Gastrocnemius medialis (tissue), 4 donors: ENCODE measurements around the gene CFAP47. TPM values are rescaled to one million over a fixed set of nuclear protein-coding genes. Genes with fewer than 3 reads are reported as not detected.
"Not testable (repeated sequence)": the region's sequence is repeated elsewhere in the genome, so short reads cannot be mapped to it uniquely, and the experiment has no call there.

Source experiments
- ATAC-seq, 2 donors: fragments of 150-250 bp; one replicate each; pipeline ENCODE4 v1.9.1; 2016
- DNase-seq, 2 donors: peaks; one replicate each; pipeline ENCODE4 v3.0.0-alpha.2; 2019
- H3K27ac ChIP-seq, 4 donors: fragments of 200-600 bp; sonication (generic); 1 replicate in 1 of 4; 2 replicates in 3 of 4; pipeline ENCODE4 v1.5.1; 2016 to 2018; ENCODE audit warnings: mild to moderate bottlenecking in 2 of 4, moderate library complexity in 1 of 4
- H3K27me3 ChIP-seq, 3 donors: fragments of 200-600 bp; sonication (generic) in 2 of 3; 1 replicate in 1 of 3; 2 replicates in 2 of 3; pipeline versions ENCODE4 v1.5.1 to v1.6.0; 2016 to 2019; ENCODE audit warnings: mild to moderate bottlenecking in 1 of 3, moderate library complexity in 1 of 3
- H3K36me3 ChIP-seq, 2 donors: fragments of 200-600 bp; sonication (generic) in 1 of 2; one replicate each; pipeline ENCODE4 v1.5.1; 2017 to 2018
- H3K4me1 ChIP-seq, 2 donors: fragments of 200-600 bp; sonication (generic) in 1 of 2; one replicate each; pipeline ENCODE4 v1.5.1; 2016 to 2017; ENCODE audit warnings: mild to moderate bottlenecking in 2 of 2
- H3K4me3 ChIP-seq, 4 donors: fragments of 200-600 bp; sonication (generic) in 3 of 4; 1 replicate in 1 of 4; 2 replicates in 3 of 4; pipeline ENCODE4 v1.5.1; 2016 to 2019; ENCODE audit warnings: mild to moderate bottlenecking in 2 of 4
- H3K9me3 ChIP-seq, 3 donors: fragments of 200-600 bp; sonication (generic) in 2 of 3; 1 replicate in 1 of 3; 2 replicates in 2 of 3; pipeline ENCODE4 v1.5.1; 2016 to 2019
- POLR2A ChIP-seq, 2 donors: fragments of 450-650 bp; IDR thresholded peaks; one replicate each; pipeline ENCODE4 v1.6.1; 2017; ENCODE audit warnings: antibody characterized with exemption in 2 of 2, mild to moderate bottlenecking in 2 of 2, moderate library complexity in 2 of 2
- in situ Hi-C, 4 donors: fragments of 200-750 bp; cut with MboI; loops; one replicate each; pipeline versions ENCODE4 v1.15.0 to v1.8.0; 2017; ENCODE audit warnings: low sequenced_read_pairs in 4 of 4
- intact Hi-C: fragments of 100-400 bp; cut with DNase I; formaldehyde crosslinking; loops from one replicate; pipeline ENCODE4 v1.15.1; 2023; ENCODE audit warnings: low total_unique reads
- total RNA-seq, 4 donors: library from RNA; depleted of rRNA; stranded (reverse); fragments of >200 nt; gene quantifications; one replicate each; pipeline versions ENCODE4 v1.1.0 to v1.2.3, GENCODE V29; 2016
- TF ChIP-seq, protein P1 (sequence below), 5 experiments: fragments of 450-650 bp in 3 of 5; fragments of 200-600 bp in 2 of 5; sonication (generic) in 2 of 5; IDR thresholded peaks in 4 of 5; conservative IDR thresholded peaks in 1 of 5; 1 replicate in 4 of 5; 2 replicates in 1 of 5; pipeline ENCODE4 v1.5.1; 2016 to 2019; ENCODE audit warnings: antibody characterized with exemption in 5 of 5, mild to moderate bottlenecking in 3 of 5, moderate library complexity in 3 of 5

CFAP47 gene, protein sequence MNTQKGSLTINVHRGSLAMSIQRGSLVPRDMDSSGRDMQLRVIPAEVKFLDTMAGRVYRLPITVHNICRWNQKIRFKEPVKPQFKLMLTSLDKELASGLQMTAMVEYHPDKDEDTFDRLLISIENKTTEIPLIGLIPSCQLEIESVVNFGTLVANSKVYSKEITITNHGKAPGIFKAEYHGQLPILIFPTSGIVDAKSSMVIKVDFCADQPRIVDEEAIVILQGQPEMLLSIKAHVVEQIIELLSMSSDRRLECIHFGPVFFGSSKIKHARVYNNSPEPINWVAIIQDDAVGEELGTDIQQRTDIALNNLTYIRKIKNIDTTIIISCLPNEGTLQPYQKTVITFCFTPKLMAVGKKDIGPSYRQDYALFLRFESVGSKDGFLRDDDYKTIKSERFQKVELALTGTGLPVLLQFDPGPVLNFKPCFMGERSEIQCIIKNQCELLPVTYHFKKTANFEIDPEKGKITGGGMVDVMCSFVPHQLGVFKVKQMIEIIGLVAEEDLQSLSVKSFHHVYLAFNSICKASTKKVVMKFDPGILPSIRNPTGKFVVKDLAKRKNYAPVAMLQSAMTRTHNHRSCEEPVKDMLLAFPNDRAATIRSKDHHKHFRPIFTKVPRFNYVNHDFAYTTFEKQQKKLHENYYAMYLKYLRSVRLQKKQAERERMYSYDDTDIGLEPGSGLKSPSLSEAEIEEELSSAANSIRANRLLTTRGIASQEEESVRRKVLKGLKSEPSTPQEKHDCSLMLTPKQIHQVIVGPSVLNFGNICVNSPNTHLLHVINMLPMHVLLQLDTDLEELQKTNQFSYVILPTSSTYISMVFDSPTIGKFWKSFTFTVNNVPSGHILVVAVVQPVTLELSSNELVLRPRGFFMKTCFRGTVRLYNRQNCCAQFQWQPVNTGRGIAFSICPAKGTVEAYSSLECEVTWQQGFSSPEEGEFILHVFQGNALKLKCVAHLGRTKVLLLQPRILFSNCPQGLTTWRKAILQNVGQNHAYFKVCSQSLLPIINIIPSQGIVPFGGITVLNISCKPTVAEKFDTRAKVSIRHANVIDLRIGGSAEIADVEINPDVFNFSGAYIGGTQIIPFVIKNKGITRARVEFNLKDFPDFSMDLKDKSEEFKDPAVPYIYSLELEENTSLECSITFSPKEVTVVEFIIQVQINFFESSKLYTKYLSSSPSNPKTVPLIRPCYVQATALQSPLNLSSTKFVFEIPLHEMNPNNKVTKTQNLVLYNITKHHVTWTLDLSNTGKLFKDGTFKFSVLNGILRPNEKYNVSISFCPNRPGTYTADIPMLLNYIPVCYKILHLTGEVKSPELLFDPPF (N-terminal part only)
- not detected for total RNA-seq

DNA sequence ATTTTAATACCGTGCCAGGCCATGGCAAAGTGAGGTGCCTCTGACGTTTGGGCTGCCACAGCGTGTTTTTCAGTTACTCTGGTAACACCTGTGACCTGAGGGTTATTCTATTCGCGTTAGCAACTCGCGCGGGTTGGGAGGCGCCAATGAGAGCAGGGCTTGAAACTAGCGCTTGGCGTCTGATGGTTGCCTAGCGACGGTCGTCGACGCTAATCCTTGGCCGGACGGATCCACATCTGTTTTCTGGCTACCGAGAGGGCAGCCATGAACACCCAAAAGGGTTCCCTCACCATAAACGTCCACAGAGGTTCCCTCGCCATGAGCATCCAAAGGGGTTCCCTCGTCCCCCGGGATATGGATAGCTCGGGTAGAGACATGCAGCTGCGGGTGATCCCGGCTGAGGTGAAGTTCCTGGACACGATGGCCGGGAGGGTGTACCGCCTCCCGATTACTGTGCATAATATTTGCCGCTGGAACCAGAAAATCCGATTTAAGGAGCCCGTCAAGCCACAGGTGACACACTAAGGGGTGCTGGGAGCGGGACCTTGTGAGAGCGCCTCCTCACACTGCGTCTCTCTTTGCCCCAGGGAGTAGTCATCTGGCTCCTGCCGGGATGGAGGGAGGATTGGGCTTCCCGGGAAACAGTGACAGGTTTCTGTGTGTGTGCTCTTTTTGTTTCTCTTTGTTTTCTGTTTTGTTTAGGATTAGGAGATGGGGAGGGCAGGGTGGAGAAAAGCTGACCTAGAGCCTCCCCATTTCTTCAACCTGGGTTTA lies at the start of gene CFAP47:
TSS of gene CFAP47 (plus strand) at position 199 of the 774 bp plus-strand sequence. CDS start at position 265, 66 bp downstream.
- no peak for ATAC-seq
- no peak within 1 kb of the TSS for H3K4me3 ChIP-seq
- H3K4me1 ChIP-seq: no peaks in the 10 kb centered on the region
- no peaks in the 10 kb centered on the region for H3K27me3 ChIP-seq
- H3K9me3 ChIP-seq: peaks cover 0 to 4% (median 0%) of the 10 kb centered on the region in 3 donors
- H3K27ac ChIP-seq: no peak within 1 kb of the TSS
- intact Hi-C loops (no loop called here), in situ Hi-C loops (no loop called here)
- TF ChIP-seq POLR2A (IDR thresholded peaks at IDR 0.05): no peak
- TF ChIP-seq, protein P1, sequence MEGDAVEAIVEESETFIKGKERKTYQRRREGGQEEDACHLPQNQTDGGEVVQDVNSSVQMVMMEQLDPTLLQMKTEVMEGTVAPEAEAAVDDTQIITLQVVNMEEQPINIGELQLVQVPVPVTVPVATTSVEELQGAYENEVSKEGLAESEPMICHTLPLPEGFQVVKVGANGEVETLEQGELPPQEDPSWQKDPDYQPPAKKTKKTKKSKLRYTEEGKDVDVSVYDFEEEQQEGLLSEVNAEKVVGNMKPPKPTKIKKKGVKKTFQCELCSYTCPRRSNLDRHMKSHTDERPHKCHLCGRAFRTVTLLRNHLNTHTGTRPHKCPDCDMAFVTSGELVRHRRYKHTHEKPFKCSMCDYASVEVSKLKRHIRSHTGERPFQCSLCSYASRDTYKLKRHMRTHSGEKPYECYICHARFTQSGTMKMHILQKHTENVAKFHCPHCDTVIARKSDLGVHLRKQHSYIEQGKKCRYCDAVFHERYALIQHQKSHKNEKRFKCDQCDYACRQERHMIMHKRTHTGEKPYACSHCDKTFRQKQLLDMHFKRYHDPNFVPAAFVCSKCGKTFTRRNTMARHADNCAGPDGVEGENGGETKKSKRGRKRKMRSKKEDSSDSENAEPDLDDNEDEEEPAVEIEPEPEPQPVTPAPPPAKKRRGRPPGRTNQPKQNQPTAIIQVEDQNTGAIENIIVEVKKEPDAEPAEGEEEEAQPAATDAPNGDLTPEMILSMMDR (IDR thresholded peaks at IDR 0.05 in 4 of 5, conservative IDR thresholded peaks at IDR 0.05 in 1 of 5): no peak
- no peaks in the 10 kb centered on the region for H3K36me3 ChIP-seq
- DNase-seq: no peak

DNA sequence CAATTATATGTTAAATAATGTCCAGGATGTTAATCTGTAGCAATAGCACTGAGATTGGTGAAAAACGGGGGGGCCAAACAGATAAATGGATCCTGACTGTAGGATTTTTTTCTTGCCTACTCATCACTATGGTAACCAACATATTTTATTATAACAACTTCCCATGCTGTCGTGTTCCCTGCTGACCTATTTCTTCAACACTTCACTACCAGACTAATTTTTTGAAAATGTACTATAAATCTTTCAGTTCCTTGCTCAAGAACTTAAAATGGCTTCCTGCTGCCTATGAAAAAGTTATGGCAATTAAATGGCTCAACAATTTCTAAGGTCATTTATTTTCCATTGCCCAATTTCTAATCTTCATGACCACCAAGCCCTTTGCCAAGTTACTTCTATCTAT lies 38.9 kb upstream of the CFAP47 start:
- in situ Hi-C loops (no loop called here), intact Hi-C loops (no loop called here)
- H3K4me1 ChIP-seq: no peaks in the 10 kb centered on the region
- no peaks in the 10 kb centered on the region for H3K36me3 ChIP-seq
- no peak for TF ChIP-seq POLR2A (IDR thresholded peaks at IDR 0.05)
- TF ChIP-seq, protein P1 (IDR thresholded peaks at IDR 0.05 in 4 of 5, conservative IDR thresholded peaks at IDR 0.05 in 1 of 5): no peak
- DNase-seq: no peak
- no peak for ATAC-seq
- H3K27me3 ChIP-seq: no peaks in the 10 kb centered on the region
- H3K9me3 ChIP-seq: no peaks in the 10 kb centered on the region
- H3K27ac ChIP-seq: no peak overlapping the region
- H3K4me3 ChIP-seq: no peak overlapping the region

DNA sequence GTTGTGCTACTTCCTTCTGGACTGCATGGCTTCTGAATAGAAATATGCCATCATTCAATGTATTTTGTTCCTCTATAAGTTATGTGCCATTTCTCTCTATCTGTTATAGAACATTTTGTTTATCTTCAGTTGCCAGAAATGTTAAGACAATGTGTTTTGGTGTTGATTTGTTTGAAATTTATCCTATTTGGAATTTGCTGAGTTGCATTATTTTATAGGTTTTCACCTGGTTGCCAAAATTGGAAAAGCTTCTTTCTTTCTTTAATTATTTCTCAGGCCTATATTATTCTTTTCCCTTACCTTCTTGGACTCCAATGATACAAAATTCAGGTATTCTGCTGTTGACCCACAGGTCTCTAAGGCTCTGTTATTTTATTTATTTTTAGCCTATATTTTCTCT lies 33.4 kb upstream of the CFAP47 start:
- Histone ChIP-seq H3K27ac (no peak overlapping the region), H3K9me3 (no peaks in the 10 kb centered on the region), H3K36me3 (no peaks in the 10 kb centered on the region), H3K4me1 (no peaks in the 10 kb centered on the region), H3K27me3 (no peaks in the 10 kb centered on the region), H3K4me3 (no peak overlapping the region)
- no peak for DNase-seq
- in situ Hi-C loops (no loop called here), intact Hi-C loops (no loop called here)
- no peak for ATAC-seq
- no peak for TF ChIP-seq POLR2A (IDR thresholded peaks at IDR 0.05)
- TF ChIP-seq, protein P1 (IDR thresholded peaks at IDR 0.05 in 4 of 5, conservative IDR thresholded peaks at IDR 0.05 in 1 of 5): no peak

DNA sequence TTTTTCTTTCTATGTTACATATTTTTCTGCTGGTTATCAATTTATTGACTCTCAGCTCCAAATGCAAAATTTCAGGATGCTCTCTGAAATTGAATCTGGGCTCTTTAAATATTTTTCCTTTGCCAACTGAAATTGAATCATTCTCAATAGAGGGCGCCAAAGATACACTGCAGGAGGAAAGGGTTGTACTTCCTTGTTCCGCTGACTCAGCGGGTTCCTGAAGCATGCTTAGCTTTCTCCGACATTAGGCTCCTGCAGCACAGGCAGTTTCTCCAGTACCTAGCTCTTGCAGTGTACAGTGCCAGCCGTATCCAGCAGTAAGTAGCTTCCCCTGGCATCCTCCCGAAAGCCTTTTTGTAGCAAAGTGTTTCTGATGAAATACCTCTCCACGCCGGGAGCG lies 28.8 kb upstream of the CFAP47 start:
- no peaks in the 10 kb centered on the region for H3K36me3 ChIP-seq
- no peaks in the 10 kb centered on the region for H3K4me1 ChIP-seq
- intact Hi-C loops: no loop called here
- H3K27me3 ChIP-seq: no peaks in the 10 kb centered on the region
- TF ChIP-seq, protein P1 (IDR thresholded peaks at IDR 0.05 in 4 of 5, conservative IDR thresholded peaks at IDR 0.05 in 1 of 5): peak in 1 of 5 experiments; percentile 13
- no peak for TF ChIP-seq POLR2A (IDR thresholded peaks at IDR 0.05)
- in situ Hi-C loops: no loop called here
- H3K4me3 ChIP-seq: no peak overlapping the region
- DNase-seq (no peak), ATAC-seq (no peak)
- no peak overlapping the region for H3K27ac ChIP-seq
- H3K9me3 ChIP-seq: no peaks in the 10 kb centered on the region

DNA sequence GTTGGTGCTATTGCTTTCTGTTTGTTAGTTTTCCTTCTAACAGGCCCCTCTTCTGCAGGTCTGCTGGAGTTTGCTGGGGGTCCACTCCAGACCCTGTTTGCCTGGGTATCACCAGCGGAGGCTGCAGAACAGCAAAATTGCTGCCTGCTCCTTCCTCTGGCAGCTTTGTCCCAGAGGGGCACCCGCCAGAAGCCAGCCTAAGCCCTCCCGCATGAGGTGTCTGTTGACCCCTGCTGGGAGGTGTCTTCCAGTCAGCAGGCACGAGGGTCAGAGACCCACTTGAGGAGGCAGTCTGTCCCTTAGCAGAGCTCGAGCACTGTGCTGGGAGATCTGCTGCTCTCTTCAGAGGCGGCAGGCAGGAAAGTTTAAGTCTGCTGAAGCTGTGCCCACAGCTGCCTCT lies 67.3 kb downstream of the CFAP47 start:
- H3K27me3 ChIP-seq, in situ Hi-C loops, H3K27ac ChIP-seq, DNase-seq, H3K9me3 ChIP-seq, H3K4me1 ChIP-seq, ATAC-seq, H3K36me3 ChIP-seq, H3K4me3 ChIP-seq, intact Hi-C loops: not testable (repeated sequence)
